H1 (cell line): ENCODE results near the gene HPS3. TPM values are rescaled to one million over a fixed set of nuclear protein-coding genes. Genes with fewer than 3 reads are reported as not detected.
A peak's percentile ranks its signal among the peaks of the same experiment; 100 is the strongest.

Source experiments
- CHD7 ChIP-seq: fragments of 300-600 bp; sonication (generic); IDR thresholded peaks from 2 replicates; pipeline ENCODE4 v1.7.1; 2012; ENCODE audit warnings: low read length, moderate library complexity, mild to moderate bottlenecking, inconsistent platforms; ENCODE audit not compliant: insufficient replicate concordance
- CREB1 ChIP-seq: IDR thresholded peaks from 2 replicates; pipeline ENCODE4 v1.6.1; 2012; ENCODE audit warnings: inconsistent platforms
- EP300 ChIP-seq, 2 experiments: IDR thresholded peaks; 1 replicate in 1 of 2; 2 replicates in 1 of 2; pipeline ENCODE4 v1.6.1; 2011 to 2012; ENCODE audit warnings: low read depth in 2 of 2, low read length in 2 of 2, mild to moderate bottlenecking in 2 of 2, borderline replicate concordance in 1 of 2, inconsistent platforms in 1 of 2, moderate library complexity in 1 of 2
- FOSL1 ChIP-seq: IDR thresholded peaks from 2 replicates; pipeline ENCODE4 v1.6.1; 2011; ENCODE audit warnings: mild to moderate bottlenecking, low read depth, low read length, moderate library complexity; ENCODE audit not compliant: insufficient read depth
- GABPA ChIP-seq: IDR thresholded peaks from 2 replicates; pipeline ENCODE4 v1.6.1; 2011; ENCODE audit warnings: mild to moderate bottlenecking, low read length, moderate library complexity, borderline replicate concordance; ENCODE audit not compliant: insufficient read depth
- HDAC6 ChIP-seq: IDR thresholded peaks from one replicate; pipeline ENCODE4 v1.7.1; 2012; ENCODE audit warnings: low read depth, mild to moderate bottlenecking, inconsistent platforms, low read length, moderate library complexity
- MAX ChIP-seq: IDR thresholded peaks from 2 replicates; pipeline ENCODE4 v1.6.1; 2012; ENCODE audit warnings: inconsistent platforms
- NRF1 ChIP-seq: IDR thresholded peaks from 2 replicates; pipeline ENCODE4 v1.6.1; 2011; ENCODE audit warnings: mild to moderate bottlenecking, low read depth, low read length, improper control_type of control experiment
- POLR2A ChIP-seq, 2 experiments: IDR thresholded peaks; 1 replicate in 1 of 2; 2 replicates in 1 of 2; pipeline ENCODE4 v1.6.1; 2011; ENCODE audit warnings: low read depth in 2 of 2, low read length in 2 of 2, mild to moderate bottlenecking in 2 of 2; ENCODE audit errors: control extremely low read depth in 1 of 2
- SP4 ChIP-seq: IDR thresholded peaks from 2 replicates; pipeline ENCODE4 v1.6.1; 2012; ENCODE audit warnings: low read length, inconsistent platforms
- TCF12 ChIP-seq: IDR thresholded peaks from 2 replicates; pipeline ENCODE4 v1.6.1; 2011; ENCODE audit warnings: low read depth, mild to moderate bottlenecking, low read length
- polyA plus RNA-seq, 7 experiments: library from polyadenylated mRNA; depleted of rRNA in 3 of 7; stranded (reverse) in 5 of 7; unstranded in 2 of 7; fragments of >200 nt in 5 of 7; fragments of 200-250 nt in 2 of 7; gene quantifications; 1 replicate in 5 of 7; 2 replicates in 1 of 7; 4 replicates in 1 of 7; pipeline versions ENCODE4 v1.2.1 to v1.2.3, GENCODE V29; 2011 to 2013; ENCODE audit warnings: missing spikeins in 2 of 7, mixed read lengths in 2 of 7
- total RNA-seq: library from RNA; stranded (reverse); fragmentation: NEBNext Ultra II Directional; extraction: Animal tissue kit (Norgen Biotek cat#: 25700); gene quantifications from 2 replicates; pipeline ENCODE4 v1.2.1, GENCODE V29; 2021

HPS3 gene
- total and polyA plus RNA-seq, 2 of the 8 experiments (the other 6 are each of a cell fraction or from before 2014, with no cell fraction given): 23.7 to 48.7 TPM

- TF ChIP-seq CHD7: no peak
- TF ChIP-seq POLR2A (IDR thresholded peaks at IDR 0.05; ENCODE audit: control extremely low read depth in 1 of 2, low read depth in 2 of 2, low read length in 2 of 2): peak; percentile 47 to 71
- TF ChIP-seq SP4: peak; percentile 68
- TF ChIP-seq EP300 (IDR thresholded peaks at IDR 0.05; ENCODE audit: borderline replicate concordance in 1 of 2, low read depth in 2 of 2, low read length in 2 of 2): peak in 1 of 2 experiments; percentile 62; a peak in 1 of 3 replicates
- 0 out of 2 replicates have a peak, but pooled peaks have one; percentile 33 for TF ChIP-seq TCF12
- TF ChIP-seq CREB1: peak; percentile 82
- TF ChIP-seq GABPA: no peak
- TF ChIP-seq HDAC6: no peak
- TF ChIP-seq FOSL1: no peak
- peak; percentile 100 for TF ChIP-seq MAX
- no peak for TF ChIP-seq NRF1
Measured at GRCh38 chr3:149086232-149086988, 43.0 kb upstream of the HPS3 start, which contains the start of gene HLTF (continued).
